SK-N-SH (cell line): ENCODE measurements around the gene APOBEC2. TPM values are rescaled to one million over a fixed set of nuclear protein-coding genes. Genes with fewer than 3 reads are reported as not detected.

ENCODE experiments used
- CTCF ChIA-PET: fragments of 300-600, 350-600 bp; formaldehyde crosslinking; extraction: SDS; loops from one replicate; lab custom pipeline; 2021; lab: Yijun Ruan, JAX
- POLR2A ChIA-PET: fragments of 350-600 bp; sonication (Branson Sonifier 250); formaldehyde crosslinking; extraction: SDS; loops from one replicate; lab custom pipeline; 2020; ENCODE audit warnings: antibody characterized with exemption, inconsistent platforms; lab: Yijun Ruan, JAX
- DNase-seq: peaks from one replicate; pipeline ENCODE4 v3.0.0; 2012
- H2AFZ ChIP-seq: fragments of 200-600 bp; sonication (generic); 2 replicates; pipeline ENCODE4 v1.8.1; 2016; ENCODE audit warnings: antibody characterized with exemption, mild to moderate bottlenecking, low read depth
- H3F3A ChIP-seq: fragments of 200-600 bp; sonication (generic); replicated peaks from 2 replicates; pipeline ENCODE3; 2016; ENCODE audit warnings: antibody characterized with exemption, mild to moderate bottlenecking; ENCODE audit not compliant: insufficient read depth
- H3K27ac ChIP-seq, 2 experiments: fragments of 200-500 bp in 1 of 2; fragments of 200-600 bp in 1 of 2; sonication (Bioruptor generic) in 1 of 2; sonication (generic), shearing (Covaris generic) in 1 of 2; 2 replicates each; pipeline versions ENCODE4 v1.5.1 to v1.6.1; 2014 to 2016; ENCODE audit warnings: low read depth in 2 of 2, inconsistent platforms in 1 of 2, low read length in 1 of 2, mild to moderate bottlenecking in 1 of 2, mixed read lengths in 1 of 2
- H3K27me3 ChIP-seq: fragments of 200-600 bp; sonication (generic), shearing (Covaris generic); 2 replicates; pipeline ENCODE4 v1.6.1; 2016; ENCODE audit warnings: mixed run types; ENCODE audit not compliant: insufficient read depth
- H3K36me3 ChIP-seq, 2 experiments: fragments of 200-500 bp in 1 of 2; fragments of 200-600 bp in 1 of 2; sonication (Bioruptor generic) in 1 of 2; sonication (generic) in 1 of 2; replicated peaks in 1 of 2; 2 replicates each; pipeline versions ENCODE3 to v1.5.1; 2014 to 2016; ENCODE audit warnings: low read length in 1 of 2, mild to moderate bottlenecking in 1 of 2; ENCODE audit not compliant: insufficient read depth in 2 of 2, control insufficient read depth in 1 of 2
- H3K4me1 ChIP-seq, 2 experiments: fragments of 200-500 bp in 1 of 2; fragments of 200-600 bp in 1 of 2; sonication (Bioruptor generic) in 1 of 2; sonication (generic), shearing (Covaris generic) in 1 of 2; 2 replicates each; pipeline versions ENCODE4 v1.5.1 to v1.6.1; 2014 to 2016; ENCODE audit warnings: low read depth in 1 of 2, low read length in 1 of 2, mixed run types in 1 of 2; ENCODE audit not compliant: insufficient read depth in 2 of 2, control insufficient read depth in 1 of 2
- H3K4me2 ChIP-seq: fragments of 200-600 bp; sonication (generic), shearing (Covaris generic); 2 replicates; pipeline ENCODE4 v1.6.1; 2017; ENCODE audit warnings: mixed run types
- H3K4me3 ChIP-seq, 2 experiments: fragments of 200-500 bp in 1 of 2; fragments of 200-600 bp in 1 of 2; sonication (Bioruptor generic) in 1 of 2; sonication (generic), shearing (Covaris generic) in 1 of 2; 2 replicates each; pipeline versions ENCODE4 v1.5.1 to v1.8.1; 2014 to 2016; ENCODE audit warnings: low read depth in 2 of 2, inconsistent platforms in 1 of 2, low read length in 1 of 2, mild to moderate bottlenecking in 1 of 2, mixed read lengths in 1 of 2, moderate library complexity in 1 of 2
- H3K79me2 ChIP-seq: fragments of 200-600 bp; sonication (generic); 2 replicates; pipeline ENCODE4 v1.8.1; 2017; ENCODE audit warnings: mild to moderate bottlenecking; ENCODE audit not compliant: insufficient read depth
- H3K9ac ChIP-seq: fragments of 200-600 bp; sonication (generic); 2 replicates; pipeline ENCODE4 v1.6.1; 2017; ENCODE audit warnings: mixed run types
- H3K9me2 ChIP-seq: fragments of 200-600 bp; sonication (generic); 2 replicates; pipeline ENCODE4 v1.6.1; 2017; ENCODE audit warnings: mixed run types
- H3K9me3 ChIP-seq: fragments of 200-600 bp; sonication (generic); 2 replicates; pipeline ENCODE4 v1.6.1; 2017; ENCODE audit warnings: mixed run types, mild to moderate bottlenecking, moderate library complexity
- H4K20me1 ChIP-seq: fragments of 200-600 bp; sonication (generic); 2 replicates; pipeline ENCODE4 v1.6.1; 2017; ENCODE audit warnings: mild to moderate bottlenecking, mixed run types; ENCODE audit not compliant: insufficient read depth
- CTCF ChIP-seq: fragments of 200-600 bp; sonication (generic); IDR thresholded peaks from 2 replicates; pipeline ENCODE4 v1.6.1; 2017; ENCODE audit warnings: antibody characterized with exemption, mild to moderate bottlenecking, moderate library complexity
- ELF1 ChIP-seq: IDR thresholded peaks from 2 replicates; pipeline ENCODE4 v1.4.0; 2012
- EZH2phosphoT487 ChIP-seq: fragments of 200-600 bp; sonication (generic); IDR thresholded peaks from 2 replicates; pipeline ENCODE4 v1.6.1; 2017; ENCODE audit warnings: low read depth, mixed run types, mild to moderate bottlenecking, antibody characterized with exemption, moderate library complexity, borderline replicate concordance
- FOXM1 ChIP-seq: IDR thresholded peaks from 2 replicates; pipeline ENCODE4 v1.4.0; 2012; ENCODE audit warnings: low read depth, mild to moderate bottlenecking
- IRF3 ChIP-seq: fragments of 150-350 bp; IDR thresholded peaks from 2 replicates; pipeline ENCODE4 v1.6.1; 2016; ENCODE audit warnings: mild to moderate bottlenecking, low read depth, low read length
- JUND ChIP-seq: IDR thresholded peaks from 2 replicates; pipeline ENCODE4 v1.4.0; 2012
- MAX ChIP-seq: IDR thresholded peaks from 2 replicates; pipeline ENCODE4 v1.4.0; 2012; ENCODE audit warnings: low read depth
- PBX3 ChIP-seq: IDR thresholded peaks from 2 replicates; pipeline ENCODE4; 2012
- POLR2AphosphoS5 ChIP-seq: IDR thresholded peaks from 2 replicates; pipeline ENCODE4 v1.6.1; 2012; ENCODE audit warnings: low read depth, low read length
- RAD21 ChIP-seq: IDR thresholded peaks from 2 replicates; pipeline ENCODE4 v1.6.1; 2012; ENCODE audit warnings: mild to moderate bottlenecking, low read length
- RCOR1 ChIP-seq: fragments of 150-350 bp; IDR thresholded peaks from 2 replicates; pipeline ENCODE4 v1.6.1; 2017; ENCODE audit warnings: antibody characterized with exemption, low read length
- RFX5 ChIP-seq: IDR thresholded peaks from 2 replicates; pipeline ENCODE4 v1.6.1; 2012; ENCODE audit warnings: mild to moderate bottlenecking, improper control_type of control experiment, low read length
- RXRA ChIP-seq: IDR thresholded peaks from 2 replicates; pipeline ENCODE4 v1.4.0; 2012; ENCODE audit warnings: low read depth, mild to moderate bottlenecking, borderline replicate concordance
- SIN3A ChIP-seq: IDR thresholded peaks from 2 replicates; pipeline ENCODE4 v1.6.1; 2012; ENCODE audit warnings: low read depth, mild to moderate bottlenecking, low read length, moderate library complexity, borderline replicate concordance
- SMC3 ChIP-seq: IDR thresholded peaks from 2 replicates; pipeline ENCODE4 v1.6.1; 2012; ENCODE audit warnings: low read depth, low read length, improper control_type of control experiment
- TCF12 ChIP-seq: IDR thresholded peaks from 2 replicates; pipeline ENCODE4 v1.4.0; 2012
- USF2 ChIP-seq: fragments of 150-350 bp; IDR thresholded peaks from 2 replicates; pipeline ENCODE4 v1.6.1; 2017; ENCODE audit warnings: antibody characterized with exemption, low read length, low read depth, borderline replicate concordance
- ZBTB33 ChIP-seq: IDR thresholded peaks from 2 replicates; pipeline ENCODE4 v1.4.0; 2012; ENCODE audit warnings: low read depth, borderline replicate concordance
- WGBS: methylation state at CpG from one replicate; pipeline ENCODE4 v1.1.6; 2017; ENCODE audit warnings: low lambda C conversion rate; 5-methylcytosine and 5-hydroxymethylcytosine counted together
- polyA plus RNA-seq, 3 experiments: library from polyadenylated mRNA; depleted of rRNA; stranded (reverse); fragments of >200 nt; gene quantifications; 2 replicates each; pipeline ENCODE4 v1.2.3, GENCODE V29; 2012

APOBEC2 gene
- polyA plus RNA-seq, 1 of the 3 experiments (the other 2 are of a cell fraction) = not detected

- ChIA-PET POLR2A (no interaction called here), CTCF (interaction anchor here (0.9 to 1.7 kb wide), 7 partner anchors 11 to 846 kb away, joined by 3 to 4 read pairs (median 4); no protein-coding TSS in a partner anchor)
- Histone ChIP-seq H3K4me1 (peaks cover 0 to 15% of the 10 kb centered on the region in 2 experiments; a peak in 2 of 4 replicates), H3K9me3 (no peaks in the 10 kb centered on the region), H3K4me2 (no peak overlapping the region), H3K4me3 (no peak overlapping the region), H3K79me2 (no peaks in the 10 kb centered on the region), H3K36me3 (no peaks in the 10 kb centered on the region), H3K27me3 (no peaks in the 10 kb centered on the region), H3K9me2 (no peaks in the 10 kb centered on the region), H2AFZ (no peak overlapping the region), H3F3A (no peaks in the 10 kb centered on the region), H3K27ac (no peak overlapping the region; a peak in 1 of 4 replicates), H3K9ac (no peak overlapping the region), H4K20me1 (no peaks in the 10 kb centered on the region)
- WGBS = 83% methylated on average over 3 of the region's 3 CpGs
- peak; percentile 39 for DNase-seq
- TF ChIP-seq SMC3 = 0 out of 2 replicates have a peak, but pooled peaks have one; percentile 11
- TF ChIP-seq SIN3A = no peak
- no peak for TF ChIP-seq FOXM1
- no peak for TF ChIP-seq EZH2phosphoT487
- TF ChIP-seq ZBTB33 = no peak
- TF ChIP-seq CTCF = peak; percentile 36; the same call in 1 of the 2 replicates
- no peak for TF ChIP-seq RCOR1
- no peak for TF ChIP-seq MAX
- TF ChIP-seq PBX3 = no peak
- TF ChIP-seq ELF1 = no peak
- no peak for TF ChIP-seq TCF12
- no peak for TF ChIP-seq POLR2AphosphoS5
- peak; percentile 63 for TF ChIP-seq RAD21
- no peak for TF ChIP-seq RXRA
- TF ChIP-seq RFX5 = no peak
- TF ChIP-seq JUND = no peak
- no peak for TF ChIP-seq USF2
- TF ChIP-seq IRF3 = no peak
Observed at GRCh38 chr6:41021832-41022231, 31.2 kb upstream of the APOBEC2 start.
